H9 (cell line): ENCODE results near the gene SDK2. TPM values are rescaled to one million over a fixed set of nuclear protein-coding genes. Genes with fewer than 3 reads are reported as not detected.

Experiments used
- DNase-seq: peaks from one replicate; pipeline ENCODE4 v3.0.0-alpha.2; 2017
- H2AFZ ChIP-seq: one replicate; pipeline ENCODE4 v1.6.1; 2013; ENCODE audit warnings: mild to moderate bottlenecking, low read length, control low read depth, moderate library complexity
- H2AK5ac ChIP-seq: 2 replicates; pipeline ENCODE4 v1.6.1; 2013; ENCODE audit warnings: low read length, control low read depth, mixed read lengths; ENCODE audit not compliant: insufficient read length
- H2BK120ac ChIP-seq: one replicate; pipeline ENCODE4 v1.6.1; 2013; ENCODE audit warnings: low read depth, mild to moderate bottlenecking, low read length, control low read depth, inconsistent platforms; ENCODE audit not compliant: poor library complexity, severe bottlenecking
- H2BK12ac ChIP-seq: 2 replicates; pipeline ENCODE4 v1.6.1; 2013; ENCODE audit warnings: low read length, control low read depth, mixed read lengths, low read depth; ENCODE audit not compliant: insufficient read length
- H2BK15ac ChIP-seq: 2 replicates; pipeline ENCODE4 v1.6.1; 2013; ENCODE audit warnings: low read depth, low read length, control low read depth
- H2BK20ac ChIP-seq: one replicate; pipeline ENCODE4 v1.6.1; 2013; ENCODE audit warnings: low read depth, mild to moderate bottlenecking, low read length, control low read depth, inconsistent platforms; ENCODE audit not compliant: poor library complexity, severe bottlenecking
- H2BK5ac ChIP-seq: 2 replicates; pipeline ENCODE4 v1.6.1; 2013; ENCODE audit warnings: low read length, control low read depth, mixed read lengths; ENCODE audit not compliant: insufficient read length
- H3K14ac ChIP-seq: 2 replicates; pipeline ENCODE4 v1.6.1; 2013; ENCODE audit warnings: low read length, control low read depth; ENCODE audit not compliant: insufficient read depth
- H3K18ac ChIP-seq: 2 replicates; pipeline ENCODE4 v1.6.1; 2013; ENCODE audit warnings: low read depth, mild to moderate bottlenecking, mixed read lengths, low read length, control low read depth; ENCODE audit not compliant: insufficient read length
- H3K23ac ChIP-seq: 2 replicates; pipeline ENCODE4 v1.6.1; 2013; ENCODE audit warnings: low read length, control low read depth, mixed read lengths, low read depth; ENCODE audit not compliant: insufficient read length
- H3K23me2 ChIP-seq: 2 replicates; pipeline ENCODE4 v1.6.1; 2013; ENCODE audit warnings: low read depth, mild to moderate bottlenecking, mixed read lengths, low read length, control low read depth; ENCODE audit not compliant: insufficient read length, poor library complexity, severe bottlenecking
- H3K27ac ChIP-seq: 2 replicates; pipeline ENCODE4 v1.5.1; 2013; ENCODE audit warnings: low read length, control low read depth, mixed read lengths, low read depth; ENCODE audit not compliant: insufficient read length
- H3K27me3 ChIP-seq: 2 replicates; pipeline ENCODE4 v1.6.1; 2013; ENCODE audit warnings: low read length, control low read depth, inconsistent platforms; ENCODE audit not compliant: insufficient read depth
- H3K4ac ChIP-seq: 2 replicates; pipeline ENCODE4 v1.6.1; 2013; ENCODE audit warnings: low read depth, mild to moderate bottlenecking, control low read depth, inconsistent platforms, low read length, moderate library complexity
- H3K4me1 ChIP-seq: 2 replicates; pipeline ENCODE4 v1.6.1; 2013; ENCODE audit warnings: low read length, control low read depth, inconsistent platforms; ENCODE audit not compliant: insufficient read depth
- H3K4me2 ChIP-seq: 2 replicates; pipeline ENCODE4 v1.6.1; 2013; ENCODE audit warnings: low read length, control low read depth, mixed read lengths; ENCODE audit not compliant: insufficient read length, insufficient read depth
- H3K56ac ChIP-seq: 2 replicates; pipeline ENCODE4 v1.6.1; 2013; ENCODE audit warnings: low read depth, mild to moderate bottlenecking, mixed read lengths, low read length, control low read depth; ENCODE audit not compliant: insufficient read length
- H3K79me1 ChIP-seq: 2 replicates; pipeline ENCODE4 v1.6.1; 2013; ENCODE audit warnings: low read depth, mild to moderate bottlenecking, moderate library complexity, low read length, control low read depth, inconsistent platforms; ENCODE audit not compliant: insufficient read depth, poor library complexity, severe bottlenecking
- H3K79me2 ChIP-seq: 2 replicates; pipeline ENCODE4 v1.6.1; 2013; ENCODE audit warnings: low read length, control low read depth, inconsistent platforms; ENCODE audit not compliant: insufficient read depth
- H3K9ac ChIP-seq: 2 replicates; pipeline ENCODE4 v1.6.1; 2013; ENCODE audit warnings: low read length, control low read depth, mixed read lengths; ENCODE audit not compliant: insufficient read length; ENCODE audit errors: extremely low read depth
- H3K9me3 ChIP-seq: one replicate; pipeline ENCODE4 v1.6.1; 2013; ENCODE audit warnings: low read depth, low read length, inconsistent platforms; ENCODE audit not compliant: control insufficient read depth
- H3T11ph ChIP-seq: one replicate; pipeline ENCODE4 v1.6.1; 2013; ENCODE audit warnings: mild to moderate bottlenecking, low read length, control low read depth, inconsistent platforms
- H4K20me1 ChIP-seq: one replicate; pipeline ENCODE4 v1.6.1; 2013; ENCODE audit not compliant: control insufficient read depth, insufficient read length, insufficient read depth
- H4K5ac ChIP-seq: 2 replicates; pipeline ENCODE4 v1.6.1; 2013; ENCODE audit warnings: low read depth, mild to moderate bottlenecking, mixed read lengths, low read length, control low read depth; ENCODE audit not compliant: insufficient read length
- H4K8ac ChIP-seq: replicated peaks from 2 replicates; pipeline ENCODE4 v1.6.1; 2013; ENCODE audit warnings: low read length, control low read depth, mixed read lengths, low read depth; ENCODE audit not compliant: insufficient read length
- H4K91ac ChIP-seq: 2 replicates; pipeline ENCODE4 v1.6.1; 2013; ENCODE audit warnings: low read depth, mild to moderate bottlenecking, moderate library complexity, mixed read lengths, low read length, control low read depth; ENCODE audit not compliant: insufficient read length
- H3K27ac Mint-ChIP-seq, 3 experiments: 2 replicates in 2 of 3; 3 replicates in 1 of 3; pipeline ENCODE4 v1.8.0; 2020 to 2021; ENCODE audit warnings: mixed read lengths in 3 of 3, mild to moderate bottlenecking in 1 of 3, moderate library complexity in 1 of 3
- H3K27me3 Mint-ChIP-seq: 2 replicates; pipeline ENCODE4 v1.8.0; 2021; ENCODE audit warnings: low read depth, mild to moderate bottlenecking, moderate library complexity, mixed read lengths
- H3K36me3 Mint-ChIP-seq, 3 experiments: 2 replicates in 2 of 3; 3 replicates in 1 of 3; pipeline ENCODE4 v1.8.0; 2020 to 2021; ENCODE audit warnings: low read depth in 3 of 3, mixed read lengths in 3 of 3; ENCODE audit not compliant: insufficient read depth in 1 of 3
- H3K4me1 Mint-ChIP-seq, 2 experiments: 2 replicates each; pipeline ENCODE4 v1.8.0; 2020; ENCODE audit warnings: mixed read lengths in 2 of 2
- H3K4me3 Mint-ChIP-seq, 2 experiments: 2 replicates in 1 of 2; 3 replicates in 1 of 2; pipeline ENCODE4 v1.8.0; 2020 to 2021; ENCODE audit warnings: mild to moderate bottlenecking in 2 of 2, mixed read lengths in 2 of 2, moderate library complexity in 1 of 2
- H3K9me3 Mint-ChIP-seq, 2 experiments: 2 replicates in 1 of 2; 3 replicates in 1 of 2; pipeline ENCODE4 v1.8.0; 2020; ENCODE audit warnings: mild to moderate bottlenecking in 2 of 2, mixed read lengths in 2 of 2, moderate library complexity in 1 of 2
- WGBS: extraction: QIAGEN DNeasy Blood & Tissue Kit; methylation state at CpG from one replicate; pipeline ENCODE4 v1.1.7; 2013; ENCODE audit warnings: missing lambda C conversion rate, low lambda C conversion rate, mixed read lengths; ENCODE audit not compliant: insufficient read length; ENCODE audit errors: extremely low coverage; 5-methylcytosine and 5-hydroxymethylcytosine counted together
- total RNA-seq: library from RNA; stranded (reverse); gene quantifications from 2 replicates; pipeline ENCODE4 v1.2.1, GENCODE V29; 2021
- TF ChIP-seq, protein P1 (sequence below): fragments of 200-600 bp; sonication (generic); conservative IDR thresholded peaks from 3 replicates; pipeline ENCODE4 v1.8.0; 2021; ENCODE audit warnings: antibody characterized with exemption, mild to moderate bottlenecking

Gene SDK2
- total RNA-seq, 1 experiment from 2014 or later: 9.1 TPM

DNA sequence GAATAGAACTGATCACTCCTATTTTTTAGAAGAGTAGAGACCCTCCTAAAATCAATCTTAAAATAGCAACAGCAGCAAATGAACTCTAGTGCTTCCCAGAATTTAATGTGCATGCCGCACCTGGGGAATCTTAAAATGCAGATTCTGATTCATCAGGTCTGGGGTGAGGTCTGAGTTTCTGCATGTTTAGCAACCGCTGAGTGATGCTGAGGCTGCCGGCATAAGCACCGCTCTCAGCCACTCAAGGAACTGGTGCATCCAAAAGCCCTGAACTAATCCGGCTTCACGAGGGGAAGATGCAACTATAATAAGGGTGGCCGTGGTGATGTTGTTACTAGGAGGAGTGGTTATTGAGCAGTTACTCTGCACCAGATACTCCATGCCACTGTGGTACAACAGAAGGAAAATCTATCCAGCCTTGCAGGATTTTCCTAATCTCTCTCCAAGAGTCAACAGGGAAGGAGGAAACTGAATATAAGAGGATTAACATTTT lies 19.7 kb downstream of the SDK2 start:
- H3K9ac ChIP-seq: no peak overlapping the region
- H3K27ac Mint-ChIP-seq: no peak overlapping the region

More for the DNA sequence above, 19.7 kb downstream of the SDK2 start:
- Mint-ChIP-seq H3K27me3 (no peaks in the 10 kb centered on the region; the same call in none of the 2 replicates), H3K9me3 (peaks cover 7 to 13% of the 10 kb centered on the region in 2 experiments; a peak in 4 of 5 replicates), H3K4me1 (peaks cover 32 to 55% of the 10 kb centered on the region in 2 experiments), H3K36me3 (peaks cover 2 to 23% (median 6%) of the 10 kb centered on the region in 3 experiments), H3K4me3 (no peak overlapping the region)
- Histone ChIP-seq H4K5ac (no peak overlapping the region), H4K91ac (no peak overlapping the region), H3K79me2 (no peaks in the 10 kb centered on the region), H2AFZ (no peak overlapping the region), H2BK12ac (no peak overlapping the region), H3K79me1 (no peaks in the 10 kb centered on the region), H4K8ac (no peak overlapping the region), H2BK5ac (no peak overlapping the region), H3T11ph (no peak overlapping the region), H3K4ac (no peak overlapping the region), H4K20me1 (no peaks in the 10 kb centered on the region), H3K56ac (no peak overlapping the region), H3K27me3 (no peaks in the 10 kb centered on the region), H3K23ac (no peak overlapping the region), H2BK15ac (no peak overlapping the region), H2BK120ac (no peak overlapping the region), H3K14ac (no peak overlapping the region), H3K4me2 (no peak overlapping the region), H3K9me3 (no peaks in the 10 kb centered on the region), H3K18ac (no peak overlapping the region), H3K27ac (no peak overlapping the region), H2BK20ac (no peak overlapping the region), H3K4me1 (peaks cover 4% of the 10 kb centered on the region; the same call in 1 of the 2 replicates), H3K23me2 (no peaks in the 10 kb centered on the region), H2AK5ac (no peak overlapping the region)
- WGBS: no CpG with 5 or more reads among the region's 7 CpGs
- DNase-seq: no peak
- TF ChIP-seq, protein P1, sequence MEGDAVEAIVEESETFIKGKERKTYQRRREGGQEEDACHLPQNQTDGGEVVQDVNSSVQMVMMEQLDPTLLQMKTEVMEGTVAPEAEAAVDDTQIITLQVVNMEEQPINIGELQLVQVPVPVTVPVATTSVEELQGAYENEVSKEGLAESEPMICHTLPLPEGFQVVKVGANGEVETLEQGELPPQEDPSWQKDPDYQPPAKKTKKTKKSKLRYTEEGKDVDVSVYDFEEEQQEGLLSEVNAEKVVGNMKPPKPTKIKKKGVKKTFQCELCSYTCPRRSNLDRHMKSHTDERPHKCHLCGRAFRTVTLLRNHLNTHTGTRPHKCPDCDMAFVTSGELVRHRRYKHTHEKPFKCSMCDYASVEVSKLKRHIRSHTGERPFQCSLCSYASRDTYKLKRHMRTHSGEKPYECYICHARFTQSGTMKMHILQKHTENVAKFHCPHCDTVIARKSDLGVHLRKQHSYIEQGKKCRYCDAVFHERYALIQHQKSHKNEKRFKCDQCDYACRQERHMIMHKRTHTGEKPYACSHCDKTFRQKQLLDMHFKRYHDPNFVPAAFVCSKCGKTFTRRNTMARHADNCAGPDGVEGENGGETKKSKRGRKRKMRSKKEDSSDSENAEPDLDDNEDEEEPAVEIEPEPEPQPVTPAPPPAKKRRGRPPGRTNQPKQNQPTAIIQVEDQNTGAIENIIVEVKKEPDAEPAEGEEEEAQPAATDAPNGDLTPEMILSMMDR: no peak
